AG09319 (cell line): ENCODE results near the gene EN2.

Experiments used
- DNase-seq: peaks from one replicate; pipeline ENCODE4 v3.0.0-alpha.2; 2010; ENCODE audit warnings: low read depth; ENCODE audit errors: extremely low read depth
- CTCF ChIP-seq: IDR thresholded peaks from 2 replicates; pipeline ENCODE4 v1.5.1; 2011; ENCODE audit warnings: low read depth, mild to moderate bottlenecking, inconsistent platforms, low read length, moderate library complexity

EN2 gene

GRCh38 chr7:155466814-155467733, 9.1 kb downstream of the EN2 start:
- no peak for DNase-seq
- no peak for TF ChIP-seq CTCF

- no peak for DNase-seq
- no peak for TF ChIP-seq CTCF
Measured at GRCh38 chr7:155467846-155468784, 10.2 kb downstream of the EN2 start.

- no peak for DNase-seq
- TF ChIP-seq CTCF: no peak
Measured at GRCh38 chr7:155468785-155469148, 10.8 kb downstream of the EN2 start.

- DNase-seq: no peak
- TF ChIP-seq CTCF: no peak
Measured at GRCh38 chr7:155469311-155470185, 11.6 kb downstream of the EN2 start.

- no peak for DNase-seq
- TF ChIP-seq CTCF: no peak
Measured at GRCh38 chr7:155470186-155470487, 12.2 kb downstream of the EN2 start.

GRCh38 chr7:155470686-155471638, 13.0 kb downstream of the EN2 start:
- no peak for DNase-seq
- no peak for TF ChIP-seq CTCF
